ENCODE measurements around the gene UBE2C. TPM values are rescaled to one million over a fixed set of nuclear protein-coding genes. Genes with fewer than 3 reads are reported as not detected.

UBE2C gene
- total and polyA plus RNA-seq, 10 donors, result 3.0 to 56.4 (median 13.5) TPM

- Histone ChIP-seq H3K9me3 (no peaks in the 10 kb centered on the region), H3K27me3 (replicated peaks in 1 of 7) (peaks cover 0 to 4% (median 0%) of the 10 kb centered on the region in 7 donors), H3K36me3 (no peaks in the 10 kb centered on the region), H3K4me3 (no peak overlapping the region), H3K27ac (no peak overlapping the region), H3K4me1 (peaks cover 0 to 14% (median 4%) of the 10 kb centered on the region in 6 donors)
- DNase-seq, result no peak
- TF ChIP-seq CTCF (IDR thresholded peaks at IDR 0.05 in 8 of 11, conservative IDR thresholded peaks at IDR 0.05 in 3 of 11) (no peak), POLR2A (IDR thresholded peaks at IDR 0.05) (no peak), POLR2AphosphoS5 (IDR thresholded peaks at IDR 0.05) (no peak)
- intact Hi-C loops (cut with DNase I; ENCODE audit: low total_unique reads), result no loop called here
These were observed 44.0 kb upstream of the UBE2C start for GRCh38 chr20:45768479-45768878.

- peak; percentile 89 for DNase-seq
- no peaks in the 10 kb centered on the region for H3K36me3 ChIP-seq
- WGBS, 5 donors, result 29 to 48% (median 40%) methylated on average over 5 of the region's 5 CpGs
- H3K9me3 ChIP-seq, result no peaks in the 10 kb centered on the region
- intact Hi-C loops (cut with DNase I; ENCODE audit: low total_unique reads), result loop anchor here (5.0 to 10.0 kb wide), 3 partner anchors 176 to 454 kb away; partner anchors contain the start of gene EPPIN
- H3K4me1 ChIP-seq, result peaks cover 0 to 8% (median 4%) of the 10 kb centered on the region in 6 donors
- H3K27me3 ChIP-seq (replicated peaks in 1 of 7), result peaks cover 0 to 5% (median 0%) of the 10 kb centered on the region in 7 donors
- TF ChIP-seq POLR2A (IDR thresholded peaks at IDR 0.05) (no peak), CTCF (IDR thresholded peaks at IDR 0.05 in 8 of 11, conservative IDR thresholded peaks at IDR 0.05 in 3 of 11) (peak; percentile 85 to 95 (median 93))
- no peak overlapping the region for H3K4me3 ChIP-seq
- H3K27ac ChIP-seq, result no peak overlapping the region
These were observed 41.2 kb upstream of the UBE2C start for GRCh38 chr20:45771182-45771759.

GRCh38 chr20:45772693-45773092, 39.8 kb upstream of the UBE2C start:
- no peak for TF ChIP-seq POLR2AphosphoS5 (IDR thresholded peaks at IDR 0.05)
- TF ChIP-seq POLR2A (IDR thresholded peaks at IDR 0.05), result no peak
- H3K36me3 ChIP-seq, result no peaks in the 10 kb centered on the region
- H3K27me3 ChIP-seq (replicated peaks in 1 of 7), result peaks cover 0 to 5% (median 0%) of the 10 kb centered on the region in 7 donors
- WGBS, 5 donors, result 68 to 90% (median 76%) methylated on average over 3 of the region's 3 CpGs
- no peak for DNase-seq
- no peaks in the 10 kb centered on the region for H3K9me3 ChIP-seq
- no peak overlapping the region for H3K27ac ChIP-seq
- H3K4me3 ChIP-seq, result no peak overlapping the region
- intact Hi-C loops (cut with DNase I; ENCODE audit: low total_unique reads), result loop anchor here (5.0 to 10.0 kb wide), 3 partner anchors 178 to 455 kb away; partner anchors contain the start of gene EPPIN
- peaks cover 0 to 8% (median 4%) of the 10 kb centered on the region in 6 donors for H3K4me1 ChIP-seq

- no peak for DNase-seq
- WGBS, 5 donors, result 52 to 80% (median 65%) methylated on average over 2 of the region's 2 CpGs
- H3K9me3 ChIP-seq, result no peaks in the 10 kb centered on the region
- peaks cover 0 to 5% (median 0%) of the 10 kb centered on the region in 7 donors for H3K27me3 ChIP-seq (replicated peaks in 1 of 7)
- intact Hi-C loops (cut with DNase I; ENCODE audit: low total_unique reads), result loop anchor here (5.0 to 10.0 kb wide), 3 partner anchors 180 to 458 kb away; partner anchors contain the start of gene EPPIN
- H3K4me3 ChIP-seq, result no peak overlapping the region
- TF ChIP-seq POLR2AphosphoS5 (IDR thresholded peaks at IDR 0.05) (no peak), POLR2A (IDR thresholded peaks at IDR 0.05) (no peak), CTCF (IDR thresholded peaks at IDR 0.05 in 8 of 11, conservative IDR thresholded peaks at IDR 0.05 in 3 of 11) (no peak)
- H3K4me1 ChIP-seq, result peaks cover 0 to 8% (median 4%) of the 10 kb centered on the region in 6 donors
- no peaks in the 10 kb centered on the region for H3K36me3 ChIP-seq
- H3K27ac ChIP-seq, result no peak overlapping the region
These were observed 37.5 kb upstream of the UBE2C start for GRCh38 chr20:45774945-45775344.
